Gastroesophageal sphincter (tissue), 4 donors: ENCODE data around the gene GPR173. TPM values are rescaled to one million over a fixed set of nuclear protein-coding genes. Genes with fewer than 3 reads are reported as not detected.

Source experiments
- ATAC-seq: fragments of 150-250 bp; one replicate; pipeline ENCODE4 v1.9.1; 2016; ENCODE audit warnings: mild to moderate bottlenecking, moderate library complexity
- H3K27ac ChIP-seq, 4 donors: fragments of 200-600 bp; sonication (generic) in 3 of 4; 1 replicate in 3 of 4; 2 replicates in 1 of 4; pipeline ENCODE4 v1.5.1; 2016 to 2019
- H3K27me3 ChIP-seq: fragments of 200-600 bp; sonication (generic); one replicate; pipeline ENCODE4 v1.5.1; 2019
- H3K36me3 ChIP-seq, 2 donors: fragments of 200-600 bp; sonication (generic); one replicate each; pipeline ENCODE4 v1.5.1; 2019; ENCODE audit warnings: control low read depth in 1 of 2
- H3K4me1 ChIP-seq, 3 donors: fragments of 200-600 bp; sonication (generic); 1 replicate in 2 of 3; 2 replicates in 1 of 3; pipeline ENCODE4 v1.5.1; 2016 to 2019; ENCODE audit warnings: control low read depth in 2 of 3
- H3K4me3 ChIP-seq, 2 donors: fragments of 200-600 bp; sonication (generic); one replicate each; pipeline ENCODE4 v1.5.1; 2019; ENCODE audit warnings: mild to moderate bottlenecking in 1 of 2, moderate library complexity in 1 of 2
- H3K9me3 ChIP-seq, 3 donors: fragments of 200-600 bp; sonication (generic); one replicate each; pipeline ENCODE4 v1.5.1; 2017 to 2019; ENCODE audit warnings: control low read depth in 2 of 3
- EP300 ChIP-seq: sonication (generic); formaldehyde crosslinking; IDR thresholded peaks from one replicate; pipeline ENCODE4 v1.6.1; 2017; ENCODE audit warnings: antibody characterized with exemption, mild to moderate bottlenecking
- POLR2A ChIP-seq, 2 donors: fragments of 450-650 bp; IDR thresholded peaks; one replicate each; pipeline ENCODE4 v1.6.1; 2017; ENCODE audit warnings: antibody characterized with exemption in 2 of 2, mild to moderate bottlenecking in 2 of 2, moderate library complexity in 1 of 2
- POLR2AphosphoS5 ChIP-seq: sonication (generic); formaldehyde crosslinking; IDR thresholded peaks from one replicate; pipeline ENCODE4 v1.6.1; 2017; ENCODE audit warnings: antibody characterized with exemption
- WGBS, 2 donors: methylation state at CpG; one replicate each; pipeline ENCODE4 v1.1.5; 2018; ENCODE audit warnings: low coverage in 1 of 2; 5-methylcytosine and 5-hydroxymethylcytosine counted together
- small RNA-seq, 4 donors: library from RNA; depleted of rRNA; stranded (forward); fragments of <200 nt; gene quantifications; one replicate each; pipeline ENCODE3, GENCODE V24; 2016
- total RNA-seq, 4 donors: library from RNA; depleted of rRNA; stranded (reverse); fragments of >200 nt; gene quantifications; one replicate each; pipeline ENCODE4 v1.1.0, GENCODE V29; 2016
- TF ChIP-seq, protein P1 (sequence below), 4 experiments: fragments of 200-600 bp in 2 of 4; fragments of 450-650 bp in 2 of 4; sonication (generic) in 1 of 4; IDR thresholded peaks; one replicate each; pipeline ENCODE4 v1.5.1; 2017 to 2019; ENCODE audit warnings: antibody characterized with exemption in 4 of 4, mild to moderate bottlenecking in 2 of 4, moderate library complexity in 2 of 4

The GPR173 gene
- total RNA-seq, 4 donors from 2014 or later, result 0.67 to 2.5 (median 0.99) TPM

DNA sequence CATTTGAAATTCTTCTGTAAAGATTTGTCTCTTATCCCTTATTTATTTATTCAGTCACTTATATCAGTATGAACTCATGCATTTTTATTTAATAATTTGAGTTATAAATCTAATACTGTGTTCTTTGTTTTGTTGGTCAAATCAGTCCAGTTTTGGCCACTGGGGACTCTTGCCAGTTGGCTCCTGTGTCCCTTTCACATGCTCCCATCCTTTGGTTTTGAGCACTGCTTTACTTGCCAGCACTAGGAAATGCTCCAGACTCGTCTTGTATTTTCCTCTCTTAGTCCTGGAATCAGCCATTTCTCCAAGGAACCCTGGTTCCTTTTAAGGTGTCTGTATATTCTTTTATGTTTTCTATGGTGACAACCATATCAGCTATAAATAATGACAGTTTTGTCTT is 73.4 kb downstream of the GPR173 start:
- no peak for ATAC-seq
- WGBS, 2 donors, result 0 to 22% methylated on average over 1 of the region's 1 CpG
- H3K4me3 ChIP-seq, result no peak overlapping the region
- H3K27ac ChIP-seq, result no peak overlapping the region
- no peaks in the 10 kb centered on the region for H3K36me3 ChIP-seq
- no peaks in the 10 kb centered on the region for H3K27me3 ChIP-seq
- no peaks in the 10 kb centered on the region for H3K4me1 ChIP-seq
- no peak for TF ChIP-seq POLR2AphosphoS5
- no peak for TF ChIP-seq EP300
- no peak for TF ChIP-seq POLR2A (IDR thresholded peaks at IDR 0.05)
- TF ChIP-seq, protein P1, sequence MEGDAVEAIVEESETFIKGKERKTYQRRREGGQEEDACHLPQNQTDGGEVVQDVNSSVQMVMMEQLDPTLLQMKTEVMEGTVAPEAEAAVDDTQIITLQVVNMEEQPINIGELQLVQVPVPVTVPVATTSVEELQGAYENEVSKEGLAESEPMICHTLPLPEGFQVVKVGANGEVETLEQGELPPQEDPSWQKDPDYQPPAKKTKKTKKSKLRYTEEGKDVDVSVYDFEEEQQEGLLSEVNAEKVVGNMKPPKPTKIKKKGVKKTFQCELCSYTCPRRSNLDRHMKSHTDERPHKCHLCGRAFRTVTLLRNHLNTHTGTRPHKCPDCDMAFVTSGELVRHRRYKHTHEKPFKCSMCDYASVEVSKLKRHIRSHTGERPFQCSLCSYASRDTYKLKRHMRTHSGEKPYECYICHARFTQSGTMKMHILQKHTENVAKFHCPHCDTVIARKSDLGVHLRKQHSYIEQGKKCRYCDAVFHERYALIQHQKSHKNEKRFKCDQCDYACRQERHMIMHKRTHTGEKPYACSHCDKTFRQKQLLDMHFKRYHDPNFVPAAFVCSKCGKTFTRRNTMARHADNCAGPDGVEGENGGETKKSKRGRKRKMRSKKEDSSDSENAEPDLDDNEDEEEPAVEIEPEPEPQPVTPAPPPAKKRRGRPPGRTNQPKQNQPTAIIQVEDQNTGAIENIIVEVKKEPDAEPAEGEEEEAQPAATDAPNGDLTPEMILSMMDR (IDR thresholded peaks at IDR 0.05), result no peak
- no peaks in the 10 kb centered on the region for H3K9me3 ChIP-seq

DNA sequence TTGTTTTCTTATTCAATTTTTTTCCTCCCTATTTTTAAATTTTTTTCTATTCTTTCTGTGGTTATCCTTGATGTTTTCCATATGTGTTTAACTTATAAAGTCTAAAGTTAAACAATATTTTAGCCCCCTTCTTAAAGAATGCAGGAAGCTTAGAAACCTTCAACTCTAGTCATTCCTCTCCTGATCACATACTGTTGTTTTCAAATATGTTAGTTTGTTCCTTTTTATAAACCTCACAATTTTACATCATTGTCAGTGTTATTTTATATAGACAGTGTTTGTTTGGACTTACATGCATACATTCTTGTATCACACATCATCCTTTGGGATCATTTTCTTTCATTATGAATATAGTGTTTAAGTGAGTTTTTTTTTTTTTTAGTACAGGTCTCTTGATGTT is 76.9 kb downstream of the GPR173 start:
- no peak for TF ChIP-seq POLR2AphosphoS5
- H3K9me3 ChIP-seq, result no peaks in the 10 kb centered on the region
- no peaks in the 10 kb centered on the region for H3K4me1 ChIP-seq
- H3K4me3 ChIP-seq, result no peak overlapping the region
- H3K36me3 ChIP-seq, result no peaks in the 10 kb centered on the region
- H3K27me3 ChIP-seq, result no peaks in the 10 kb centered on the region
- ATAC-seq, result no peak
- no peak overlapping the region for H3K27ac ChIP-seq

DNA sequence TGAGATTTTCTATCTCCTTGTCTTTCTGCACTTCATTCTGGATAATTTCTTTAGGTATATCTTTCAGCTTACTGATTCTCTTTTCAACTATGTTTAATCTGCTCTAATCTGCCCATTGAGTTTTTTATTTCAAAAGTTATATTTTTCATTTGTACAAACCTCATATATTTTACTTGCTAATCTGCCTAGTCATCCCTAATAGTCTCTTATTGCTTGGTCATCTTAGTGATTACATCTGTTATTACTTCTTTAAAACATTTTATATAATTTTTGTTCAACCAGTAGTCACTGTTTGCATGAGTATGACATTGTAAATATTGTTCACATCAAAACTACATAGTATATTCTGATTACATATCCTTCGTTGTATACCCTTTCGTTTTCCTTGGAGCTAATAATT is 77.8 kb downstream of the GPR173 start:
- 87% methylated on average over 2 of the region's 2 CpGs; no CpG with 5 or more reads in 1 of the 2 donors for WGBS, 2 donors
- no peak for ATAC-seq
- Histone ChIP-seq H3K27ac (no peak overlapping the region), H3K4me3 (no peak overlapping the region), H3K9me3 (no peaks in the 10 kb centered on the region), H3K27me3 (no peaks in the 10 kb centered on the region), H3K36me3 (no peaks in the 10 kb centered on the region), H3K4me1 (no peaks in the 10 kb centered on the region)
- TF ChIP-seq POLR2A (IDR thresholded peaks at IDR 0.05), result no peak
- TF ChIP-seq POLR2AphosphoS5, result no peak
- TF ChIP-seq EP300, result no peak
- TF ChIP-seq, protein P1 (IDR thresholded peaks at IDR 0.05), result no peak

DNA sequence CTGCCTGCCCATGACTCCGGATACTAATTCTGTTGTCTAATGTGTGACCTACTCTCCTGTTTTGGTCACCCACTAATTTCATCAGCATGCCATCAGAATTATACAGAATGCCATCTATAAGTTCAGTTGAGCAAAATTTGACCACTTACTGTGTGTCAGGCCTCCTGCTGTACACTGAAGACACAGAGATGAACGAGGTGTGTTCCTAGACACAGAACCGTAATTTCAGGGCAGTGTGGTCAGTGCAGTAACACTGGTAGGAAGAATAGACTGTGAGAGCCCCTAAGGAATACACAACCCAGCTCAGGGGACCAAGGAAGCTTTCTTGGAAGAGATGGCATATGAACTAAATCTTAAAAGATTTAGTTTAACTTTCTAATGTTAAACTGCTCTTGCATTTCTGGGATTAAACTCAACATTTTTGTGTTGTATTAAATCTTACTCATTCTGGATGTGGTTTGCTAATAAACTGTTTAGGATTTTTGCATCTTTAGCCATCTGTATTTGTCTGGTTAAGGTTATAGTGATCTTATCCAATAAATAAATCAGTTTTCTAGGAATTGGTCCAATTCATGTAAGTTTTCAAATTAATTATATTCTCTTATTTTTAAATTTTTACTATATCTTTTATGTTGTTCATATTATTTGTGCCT is 79.6 kb downstream of the GPR173 start:
- no peak overlapping the region for H3K4me3 ChIP-seq
- no peaks in the 10 kb centered on the region for H3K27me3 ChIP-seq
- H3K9me3 ChIP-seq, result no peaks in the 10 kb centered on the region
- no peak for TF ChIP-seq POLR2A (IDR thresholded peaks at IDR 0.05)
- no peak for TF ChIP-seq EP300
- no peak for TF ChIP-seq POLR2AphosphoS5
- TF ChIP-seq, protein P1 (IDR thresholded peaks at IDR 0.05), result no peak
- H3K36me3 ChIP-seq, result peaks cover 0 to 10% of the 10 kb centered on the region in 2 donors
- 70 to 86% methylated on average over 2 to 3 of the region's 3 CpGs for WGBS, 2 donors
- H3K27ac ChIP-seq, result no peak overlapping the region
- no peak for ATAC-seq
- no peaks in the 10 kb centered on the region for H3K4me1 ChIP-seq

Small RNA genes lying within 50 kb of the gene (small RNA-seq; reads per million reads assigned to genes)
- 0 reads per million in 4 donors for gene AL591212.2

Other genes starting within 250 kb of the GPR173 start
- gene XAGE5, start 237.5 kb upstream of the GPR173 start, total RNA-seq, result not detected
- not detected for gene XAGE3, start 180.7 kb upstream of the GPR173 start, total RNA-seq
- 10 to 100 TPM in 3 of 4 donors, 1 to 10 TPM in 1; 9.4 to 25.7 (median 17.0) TPM for gene FAM156B, start 151.5 kb upstream of the GPR173 start, total RNA-seq
- 10 to 100 TPM in 2 of 4 donors, 1 to 10 TPM in 2; 2.6 to 14.1 (median 10.7) TPM for gene FAM156A, start 90.3 kb upstream of the GPR173 start, total RNA-seq
- 100 to 1,000 TPM in 1 of 4 donors, 10 to 100 TPM in 3; 40.5 to 156 (median 89.8) TPM for gene TSPYL2, start 33.6 kb downstream of the GPR173 start, total RNA-seq
- 10 to 100 TPM in 3 of 4 donors, 1 to 10 TPM in 1; 7.7 to 36.6 (median 13.7) TPM for gene KANTR, start 45.4 kb downstream of the GPR173 start, total RNA-seq
- 100 to 1,000 TPM in 1 of 4 donors, 10 to 100 TPM in 3; 60.2 to 120 (median 79.7) TPM for gene KDM5C, start 176.4 kb downstream of the GPR173 start, total RNA-seq
- gene IQSEC2, start 232.8 kb downstream of the GPR173 start, total RNA-seq, result 10 to 100 TPM; 10.1 to 25.7 (median 16.8) TPM